CD4-positive, alpha-beta T cell treated with Interleukin-1 beta for 1 hour (primary cell): ENCODE data around the gene NRP1.

Source experiments
- DNase-seq, 2 donors: peaks; one replicate each; pipeline ENCODE4 v3.0.0-alpha.2; 2020 to 2022

Gene NRP1

GRCh38 chr10:33288127-33288526, 46.3 kb downstream of the NRP1 start:
- no peak for DNase-seq

GRCh38 chr10:33287112-33287511, 47.4 kb downstream of the NRP1 start:
- no peak for DNase-seq

GRCh38 chr10:33286157-33286934, 48.1 kb downstream of the NRP1 start:
- no peak for DNase-seq

GRCh38 chr10:33284945-33285344, 49.5 kb downstream of the NRP1 start:
- DNase-seq = no peak

- DNase-seq = no peak
These were observed 54.5 kb downstream of the NRP1 start for GRCh38 chr10:33279811-33280602.

GRCh38 chr10:33279276-33279675, 55.2 kb downstream of the NRP1 start:
- DNase-seq = no peak

- no peak for DNase-seq
These were observed 56.3 kb downstream of the NRP1 start for GRCh38 chr10:33278198-33278597.

- DNase-seq = no peak
These were observed 57.3 kb downstream of the NRP1 start for GRCh38 chr10:33277135-33277536.

- DNase-seq = no peak
These were observed 58.1 kb downstream of the NRP1 start for GRCh38 chr10:33276282-33276923.

- DNase-seq = no peak
These were observed 60.2 kb downstream of the NRP1 start for GRCh38 chr10:33274096-33274785.

- DNase-seq = no peak
These were observed 61.0 kb downstream of the NRP1 start for GRCh38 chr10:33273295-33274002.

- DNase-seq = no peak
These were observed 61.8 kb downstream of the NRP1 start for GRCh38 chr10:33272635-33273034.

- no peak for DNase-seq
These were observed 62.4 kb downstream of the NRP1 start for GRCh38 chr10:33271969-33272583.

- no peak for DNase-seq
These were observed 63.5 kb downstream of the NRP1 start for GRCh38 chr10:33270971-33271370.

GRCh38 chr10:33267708-33268107, 66.8 kb downstream of the NRP1 start:
- DNase-seq = no peak

GRCh38 chr10:33265621-33266020, 68.8 kb downstream of the NRP1 start:
- no peak for DNase-seq

GRCh38 chr10:33263453-33263852, 71.0 kb downstream of the NRP1 start:
- DNase-seq = no peak

GRCh38 chr10:33262871-33263270, 71.6 kb downstream of the NRP1 start:
- DNase-seq = no peak

GRCh38 chr10:33260403-33261149, 73.9 kb downstream of the NRP1 start:
- DNase-seq = no peak

GRCh38 chr10:33258967-33259366, 75.5 kb downstream of the NRP1 start:
- no peak for DNase-seq

- no peak for DNase-seq
These were observed 76.9 kb downstream of the NRP1 start for GRCh38 chr10:33257439-33258080.
